Tibial nerve (tissue), 4 donors: ENCODE measurements around the gene TAMALIN. TPM values are rescaled to one million over a fixed set of nuclear protein-coding genes. Genes with fewer than 3 reads are reported as not detected.
A peak's percentile ranks its signal among the peaks of the same experiment; 100 is the strongest.

Source experiments
- DNase-seq, 2 donors: peaks; one replicate each; pipeline ENCODE4 v3.0.0-alpha.2; 2019; ENCODE audit warnings: low spot score in 2 of 2
- H3K27ac ChIP-seq, 4 donors: fragments of 200-600 bp; sonication (generic) in 3 of 4; one replicate each; pipeline ENCODE4 v1.5.1; 2017 to 2019; ENCODE audit warnings: mild to moderate bottlenecking in 1 of 4
- H3K27me3 ChIP-seq, 2 donors: fragments of 200-600 bp; sonication (generic) in 1 of 2; one replicate each; pipeline versions ENCODE4 v1.5.1 to v1.6.0; 2017 to 2019
- H3K36me3 ChIP-seq, 3 donors: fragments of 200-600 bp; sonication (generic); one replicate each; pipeline ENCODE4 v1.5.1; 2018 to 2019
- H3K4me1 ChIP-seq, 4 donors: fragments of 200-600 bp; sonication (generic) in 3 of 4; one replicate each; pipeline ENCODE4 v1.5.1; 2017 to 2019
- H3K4me3 ChIP-seq, 4 donors: fragments of 200-600 bp; sonication (generic) in 3 of 4; one replicate each; pipeline ENCODE4 v1.5.1; 2017 to 2019; ENCODE audit warnings: mild to moderate bottlenecking in 1 of 4, moderate library complexity in 1 of 4
- H3K9me3 ChIP-seq, 4 donors: fragments of 200-600 bp; sonication (generic) in 3 of 4; one replicate each; pipeline ENCODE4 v1.5.1; 2017 to 2019
- EP300 ChIP-seq, 2 donors: sonication (generic); formaldehyde crosslinking; IDR thresholded peaks; one replicate each; pipeline ENCODE4 v1.6.1; 2017; ENCODE audit warnings: antibody characterized with exemption in 2 of 2, mild to moderate bottlenecking in 1 of 2
- POLR2A ChIP-seq, 2 donors: fragments of 450-650 bp; IDR thresholded peaks; one replicate each; pipeline ENCODE4 v1.6.1; 2017; ENCODE audit warnings: antibody characterized with exemption in 2 of 2, mild to moderate bottlenecking in 2 of 2, moderate library complexity in 2 of 2
- WGBS, 2 donors: methylation state at CpG; one replicate each; pipeline ENCODE4 v1.1.5; 2018; 5-methylcytosine and 5-hydroxymethylcytosine counted together
- total RNA-seq, 4 donors: library from RNA; depleted of rRNA; stranded (reverse); fragments of >200 nt; gene quantifications; one replicate each; pipeline ENCODE4 v1.1.0, GENCODE V29; 2016
- TF ChIP-seq, protein P1 (sequence below), 5 experiments: fragments of 200-600 bp in 3 of 5; fragments of 450-650 bp in 2 of 5; sonication (generic) in 3 of 5; IDR thresholded peaks; one replicate each; pipeline ENCODE4 v1.5.1; 2016 to 2019; ENCODE audit warnings: antibody characterized with exemption in 5 of 5, mild to moderate bottlenecking in 3 of 5, moderate library complexity in 2 of 5

The TAMALIN gene
- total RNA-seq, 4 donors from 2014 or later, result 30.6 to 54.0 (median 37.8) TPM

DNA sequence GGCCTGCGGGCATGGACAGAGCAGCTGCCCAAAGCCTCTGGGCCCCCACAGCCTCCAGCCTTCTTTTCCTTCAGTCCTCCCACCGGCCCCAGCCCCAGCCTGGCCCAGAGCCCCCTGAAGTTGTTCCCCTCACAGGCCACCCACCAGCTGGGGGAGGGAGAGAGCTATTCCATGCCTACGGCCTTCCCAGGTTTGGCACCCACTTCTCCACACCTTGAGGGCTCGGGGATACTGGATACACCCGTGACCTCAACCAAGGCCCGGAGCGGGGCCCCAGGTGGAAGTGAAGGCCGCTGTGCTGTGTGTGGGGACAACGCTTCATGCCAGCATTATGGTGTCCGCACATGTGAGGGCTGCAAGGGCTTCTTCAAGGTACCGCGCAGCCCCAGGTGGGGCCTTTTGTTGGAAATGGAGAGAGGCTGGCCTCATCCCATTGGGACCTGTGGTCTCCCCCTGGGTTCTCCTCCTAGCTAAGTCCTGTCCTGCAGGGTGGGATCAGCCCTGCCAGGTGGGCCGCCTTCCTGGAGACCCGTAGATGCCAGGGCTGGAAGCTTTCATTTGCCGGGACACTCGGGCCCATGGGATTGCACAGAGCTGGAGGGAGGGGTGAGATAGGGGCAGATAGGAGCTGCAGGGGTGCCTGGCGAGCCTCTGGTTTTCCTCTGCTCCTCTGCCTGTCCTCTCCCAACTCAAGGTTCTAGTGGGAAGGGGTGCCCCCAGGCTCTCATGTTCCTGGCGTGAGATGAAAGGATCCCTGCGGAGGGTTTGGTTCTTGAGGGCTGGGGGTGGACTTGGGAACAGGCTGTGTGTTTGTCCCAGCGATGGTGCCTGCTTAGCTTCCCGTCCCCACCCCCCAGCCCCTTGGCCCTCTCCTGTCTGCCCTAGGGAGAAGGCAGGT lies 48.3 kb downstream of the TAMALIN start:
- H3K27ac ChIP-seq, result peak overlapping the region; percentile 98 to 100 (median 98)
- no peaks in the 10 kb centered on the region for H3K9me3 ChIP-seq
- peaks cover 0 to 60% (median 20%) of the 10 kb centered on the region in 4 donors for H3K4me1 ChIP-seq
- H3K36me3 ChIP-seq, result peaks cover 2 to 67% (median 10%) of the 10 kb centered on the region in 3 donors
- WGBS, 2 donors, result 68 to 85% methylated on average over 14 to 20 of the region's 21 CpGs
- peak overlapping the region; percentile 51 to 76 (median 58) for H3K4me3 ChIP-seq
- H3K27me3 ChIP-seq, result no peaks in the 10 kb centered on the region
- TF ChIP-seq, protein P1, sequence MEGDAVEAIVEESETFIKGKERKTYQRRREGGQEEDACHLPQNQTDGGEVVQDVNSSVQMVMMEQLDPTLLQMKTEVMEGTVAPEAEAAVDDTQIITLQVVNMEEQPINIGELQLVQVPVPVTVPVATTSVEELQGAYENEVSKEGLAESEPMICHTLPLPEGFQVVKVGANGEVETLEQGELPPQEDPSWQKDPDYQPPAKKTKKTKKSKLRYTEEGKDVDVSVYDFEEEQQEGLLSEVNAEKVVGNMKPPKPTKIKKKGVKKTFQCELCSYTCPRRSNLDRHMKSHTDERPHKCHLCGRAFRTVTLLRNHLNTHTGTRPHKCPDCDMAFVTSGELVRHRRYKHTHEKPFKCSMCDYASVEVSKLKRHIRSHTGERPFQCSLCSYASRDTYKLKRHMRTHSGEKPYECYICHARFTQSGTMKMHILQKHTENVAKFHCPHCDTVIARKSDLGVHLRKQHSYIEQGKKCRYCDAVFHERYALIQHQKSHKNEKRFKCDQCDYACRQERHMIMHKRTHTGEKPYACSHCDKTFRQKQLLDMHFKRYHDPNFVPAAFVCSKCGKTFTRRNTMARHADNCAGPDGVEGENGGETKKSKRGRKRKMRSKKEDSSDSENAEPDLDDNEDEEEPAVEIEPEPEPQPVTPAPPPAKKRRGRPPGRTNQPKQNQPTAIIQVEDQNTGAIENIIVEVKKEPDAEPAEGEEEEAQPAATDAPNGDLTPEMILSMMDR (IDR thresholded peaks at IDR 0.05), result no peak
- TF ChIP-seq POLR2A (IDR thresholded peaks at IDR 0.05) (peak in 1 of 2 donors; percentile 25), EP300 (IDR thresholded peaks at IDR 0.05) (peak in 1 of 2 donors; percentile 86)
- DNase-seq, result no peak

DNA sequence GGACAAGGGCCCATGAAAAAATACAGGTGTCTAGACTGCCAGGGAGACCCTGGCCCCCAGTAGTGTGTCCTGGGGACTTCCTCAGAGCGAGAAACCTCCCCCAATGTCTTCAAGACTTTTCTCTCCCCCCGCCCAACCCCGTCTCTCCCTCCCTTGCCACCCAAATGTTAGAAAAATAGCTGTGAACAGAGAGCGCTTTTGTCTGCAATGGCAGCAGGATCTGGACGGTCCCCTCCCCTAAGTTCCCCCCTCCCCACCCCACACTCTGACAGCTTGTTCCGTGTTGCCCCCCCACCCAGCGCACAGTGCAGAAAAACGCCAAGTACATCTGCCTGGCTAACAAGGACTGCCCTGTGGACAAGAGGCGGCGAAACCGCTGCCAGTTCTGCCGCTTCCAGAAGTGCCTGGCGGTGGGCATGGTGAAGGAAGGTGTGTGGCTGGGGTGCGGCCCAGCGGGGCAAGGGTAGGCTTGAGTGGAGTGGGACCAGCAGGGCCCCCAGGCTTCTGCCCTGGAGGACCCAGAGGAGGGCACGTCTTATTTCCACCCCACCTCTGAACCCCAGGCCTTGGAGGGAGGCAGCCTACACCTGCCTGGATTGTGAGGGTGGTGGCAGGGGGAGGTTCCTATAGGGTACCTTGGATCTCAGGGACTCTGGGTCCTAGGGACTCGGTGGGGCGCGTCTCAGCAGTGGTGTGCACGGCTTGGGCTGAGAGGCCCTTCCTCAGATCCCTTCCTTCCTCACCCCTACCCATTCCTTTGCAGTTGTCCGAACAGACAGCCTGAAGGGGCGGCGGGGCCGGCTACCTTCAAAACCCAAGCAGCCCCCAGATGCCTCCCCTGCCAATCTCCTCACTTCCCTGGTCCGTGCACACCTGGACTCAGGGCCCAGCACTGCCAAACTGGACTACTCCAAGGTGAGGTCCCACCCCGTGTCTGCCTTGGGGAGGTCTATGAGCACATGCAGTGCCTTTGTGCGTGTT lies 49.3 kb downstream of the TAMALIN start:
- peaks cover 0 to 61% (median 14%) of the 10 kb centered on the region in 4 donors for H3K4me1 ChIP-seq
- no peaks in the 10 kb centered on the region for H3K9me3 ChIP-seq
- TF ChIP-seq POLR2A (IDR thresholded peaks at IDR 0.05) (peak in 1 of 2 donors; percentile 35), EP300 (IDR thresholded peaks at IDR 0.05) (peak in 1 of 2 donors; percentile 96)
- TF ChIP-seq, protein P1 (IDR thresholded peaks at IDR 0.05), result no peak
- DNase-seq, result peak in 1 of 2 donors; percentile 46
- H3K27ac ChIP-seq, result peak overlapping the region; percentile 98 to 100 (median 98)
- WGBS, 2 donors, result 50 to 52% methylated on average over 26 to 27 of the region's 27 CpGs
- H3K36me3 ChIP-seq, result peaks cover 2 to 67% (median 10%) of the 10 kb centered on the region in 3 donors
- peak overlapping the region; percentile 51 to 76 (median 58) for H3K4me3 ChIP-seq
- no peaks in the 10 kb centered on the region for H3K27me3 ChIP-seq

DNA sequence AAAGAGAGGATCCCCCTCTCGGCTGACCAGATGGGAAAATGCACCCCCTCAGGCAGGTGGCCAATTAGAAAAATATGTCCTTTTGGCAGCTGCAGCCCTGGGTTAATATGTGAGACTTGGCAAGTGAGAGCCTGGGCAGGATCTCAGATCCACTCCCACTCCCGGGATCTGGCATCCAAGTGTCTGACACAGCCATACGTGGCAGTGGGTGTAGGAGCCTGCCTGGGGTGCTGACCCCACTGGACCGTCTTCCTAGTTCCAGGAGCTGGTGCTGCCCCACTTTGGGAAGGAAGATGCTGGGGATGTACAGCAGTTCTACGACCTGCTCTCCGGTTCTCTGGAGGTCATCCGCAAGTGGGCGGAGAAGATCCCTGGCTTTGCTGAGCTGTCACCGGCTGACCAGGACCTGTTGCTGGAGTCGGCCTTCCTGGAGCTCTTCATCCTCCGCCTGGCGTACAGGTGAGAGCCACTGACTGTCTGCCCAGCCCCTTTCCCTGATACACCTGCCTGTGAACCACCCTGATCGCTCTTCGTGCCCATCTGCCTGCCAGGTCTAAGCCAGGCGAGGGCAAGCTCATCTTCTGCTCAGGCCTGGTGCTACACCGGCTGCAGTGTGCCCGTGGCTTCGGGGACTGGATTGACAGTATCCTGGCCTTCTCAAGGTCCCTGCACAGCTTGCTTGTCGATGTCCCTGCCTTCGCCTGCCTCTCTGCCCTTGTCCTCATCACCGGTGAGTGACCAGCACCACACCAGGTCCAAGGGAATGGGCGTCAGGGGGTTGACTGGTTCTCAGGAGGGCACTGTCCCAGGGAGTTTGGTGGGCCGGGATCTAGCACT lies 50.3 kb downstream of the TAMALIN start:
- TF ChIP-seq, protein P1 (IDR thresholded peaks at IDR 0.05), result no peak
- TF ChIP-seq EP300 (IDR thresholded peaks at IDR 0.05) (peak in 1 of 2 donors; percentile 90), POLR2A (IDR thresholded peaks at IDR 0.05) (peak in 1 of 2 donors; percentile 37)
- peaks cover 0 to 69% (median 15%) of the 10 kb centered on the region in 4 donors for H3K4me1 ChIP-seq
- H3K9me3 ChIP-seq, result no peaks in the 10 kb centered on the region
- no peak for DNase-seq
- H3K27ac ChIP-seq, result peak overlapping the region; percentile 67 to 100 (median 98)
- 62 to 63% methylated on average over 23 of the region's 23 CpGs for WGBS, 2 donors
- H3K27me3 ChIP-seq, result no peaks in the 10 kb centered on the region
- peak overlapping the region in 3 of 4 donors; percentile 13 to 76 (median 53) for H3K4me3 ChIP-seq
- H3K36me3 ChIP-seq, result peaks cover 2 to 67% (median 10%) of the 10 kb centered on the region in 3 donors

DNA sequence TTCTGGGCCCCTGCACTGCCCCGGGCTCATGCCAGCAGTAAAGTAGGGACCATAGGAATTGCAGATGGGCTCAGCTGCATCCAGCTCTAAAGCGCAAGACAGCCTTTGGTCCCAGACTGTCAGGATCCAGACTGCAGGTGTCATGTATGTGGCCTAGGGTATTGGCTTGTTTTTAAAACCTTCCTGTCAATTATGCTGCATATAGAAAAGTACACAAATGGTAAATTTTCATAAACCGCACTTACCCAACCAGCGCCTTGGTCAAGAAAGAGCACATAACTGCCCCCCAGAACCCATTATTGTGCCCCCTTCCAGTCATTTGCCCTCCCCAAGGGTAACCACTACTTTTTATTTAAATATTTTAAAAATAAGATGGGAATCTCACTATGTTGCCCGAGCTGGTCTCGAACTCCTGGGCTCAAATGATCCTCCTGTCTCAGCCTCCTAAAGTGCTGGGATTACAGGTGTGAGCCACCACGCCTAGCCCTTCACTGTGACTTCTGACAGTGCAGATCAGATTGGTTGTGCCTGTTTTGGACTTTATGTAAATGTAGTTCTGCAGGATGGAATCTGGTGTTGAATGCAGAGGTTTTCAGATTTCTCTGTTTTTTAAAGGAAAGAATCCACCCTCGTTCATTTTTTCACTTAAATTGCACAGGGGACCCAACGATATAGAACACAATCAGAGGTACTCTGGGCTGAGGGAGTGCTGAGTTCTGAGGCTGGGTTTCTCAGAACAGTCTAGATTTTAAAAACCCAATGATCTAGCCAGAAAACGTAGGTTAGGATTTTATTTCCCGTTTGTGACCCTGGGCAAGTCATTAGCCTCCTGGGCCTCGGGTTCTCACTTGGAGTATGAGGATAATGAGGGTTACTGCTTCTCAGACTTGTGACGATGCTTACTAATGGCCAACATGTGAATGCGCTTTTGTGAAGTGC lies 51.2 kb downstream of the TAMALIN start:
- Histone ChIP-seq H3K27ac (peak overlapping the region; percentile 67 to 100 (median 98)), H3K4me1 (peaks cover 0 to 78% (median 24%) of the 10 kb centered on the region in 4 donors), H3K36me3 (peaks cover 2 to 67% (median 10%) of the 10 kb centered on the region in 3 donors), H3K27me3 (no peaks in the 10 kb centered on the region), H3K4me3 (peak overlapping the region in 2 of 4 donors; percentile 13 to 76), H3K9me3 (no peaks in the 10 kb centered on the region)
- TF ChIP-seq, protein P1 (IDR thresholded peaks at IDR 0.05), result no peak
- no peak for TF ChIP-seq EP300 (IDR thresholded peaks at IDR 0.05)
- DNase-seq, result no peak
- 65 to 73% methylated on average over 14 of the region's 14 CpGs for WGBS, 2 donors
